PC-3 (cell line): ENCODE results near the gene TUBB.

Experiments
- EZH2 ChIP-seq: fragments of 300-600 bp; sonication (generic); IDR thresholded peaks from one replicate; pipeline ENCODE4 v1.6.1; 2017; ENCODE audit warnings: antibody characterized with exemption, mild to moderate bottlenecking, low read length; ENCODE audit not compliant: unreplicated experiment
- TF ChIP-seq, protein P1 (sequence below): fragments of 300-600 bp; sonication (generic); conservative IDR thresholded peaks from 2 replicates; pipeline ENCODE4 v1.5.1; 2017; ENCODE audit warnings: antibody characterized with exemption, low read depth, mild to moderate bottlenecking, low read length

DNA sequence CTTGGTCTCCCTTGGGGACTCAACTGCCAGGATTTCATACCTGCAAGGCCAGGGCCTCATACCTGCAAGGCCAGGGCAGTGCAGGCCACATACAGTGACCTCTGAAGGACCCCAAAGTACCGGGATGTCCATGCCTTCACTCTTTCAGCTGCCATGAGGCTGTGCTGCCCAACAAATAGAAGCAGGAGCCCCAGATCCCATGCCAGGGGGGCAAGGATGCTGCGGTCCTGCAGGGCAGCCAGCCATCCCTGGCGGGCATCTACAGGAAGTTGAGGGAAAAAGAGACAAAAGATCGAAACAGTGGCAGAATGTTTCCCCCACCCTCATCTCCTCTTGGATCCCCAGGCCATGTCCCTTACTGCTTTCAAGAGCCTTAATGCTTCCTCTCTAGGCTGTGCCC lies 30.2 kb upstream of the TUBB start:
- TF ChIP-seq, protein P1, sequence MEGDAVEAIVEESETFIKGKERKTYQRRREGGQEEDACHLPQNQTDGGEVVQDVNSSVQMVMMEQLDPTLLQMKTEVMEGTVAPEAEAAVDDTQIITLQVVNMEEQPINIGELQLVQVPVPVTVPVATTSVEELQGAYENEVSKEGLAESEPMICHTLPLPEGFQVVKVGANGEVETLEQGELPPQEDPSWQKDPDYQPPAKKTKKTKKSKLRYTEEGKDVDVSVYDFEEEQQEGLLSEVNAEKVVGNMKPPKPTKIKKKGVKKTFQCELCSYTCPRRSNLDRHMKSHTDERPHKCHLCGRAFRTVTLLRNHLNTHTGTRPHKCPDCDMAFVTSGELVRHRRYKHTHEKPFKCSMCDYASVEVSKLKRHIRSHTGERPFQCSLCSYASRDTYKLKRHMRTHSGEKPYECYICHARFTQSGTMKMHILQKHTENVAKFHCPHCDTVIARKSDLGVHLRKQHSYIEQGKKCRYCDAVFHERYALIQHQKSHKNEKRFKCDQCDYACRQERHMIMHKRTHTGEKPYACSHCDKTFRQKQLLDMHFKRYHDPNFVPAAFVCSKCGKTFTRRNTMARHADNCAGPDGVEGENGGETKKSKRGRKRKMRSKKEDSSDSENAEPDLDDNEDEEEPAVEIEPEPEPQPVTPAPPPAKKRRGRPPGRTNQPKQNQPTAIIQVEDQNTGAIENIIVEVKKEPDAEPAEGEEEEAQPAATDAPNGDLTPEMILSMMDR = no peak
- TF ChIP-seq EZH2 = no peak
